Choroid plexus epithelial cell (primary cell): ENCODE results near the gene APEH.

Source experiments
- DNase-seq: peaks from one replicate; pipeline ENCODE4 v3.0.0-alpha.2; 2010; ENCODE audit warnings: low read depth
- H3K4me3 ChIP-seq: 2 replicates; pipeline ENCODE4 v1.5.1; 2011; ENCODE audit warnings: low read depth, mild to moderate bottlenecking, control low read depth, low read length, moderate library complexity
- TF ChIP-seq, protein P1 (sequence below): conservative IDR thresholded peaks from 2 replicates; pipeline ENCODE4 v1.5.1; 2011; ENCODE audit warnings: low read depth, mild to moderate bottlenecking, control low read depth, inconsistent platforms, low read length, moderate library complexity

APEH gene

DNA sequence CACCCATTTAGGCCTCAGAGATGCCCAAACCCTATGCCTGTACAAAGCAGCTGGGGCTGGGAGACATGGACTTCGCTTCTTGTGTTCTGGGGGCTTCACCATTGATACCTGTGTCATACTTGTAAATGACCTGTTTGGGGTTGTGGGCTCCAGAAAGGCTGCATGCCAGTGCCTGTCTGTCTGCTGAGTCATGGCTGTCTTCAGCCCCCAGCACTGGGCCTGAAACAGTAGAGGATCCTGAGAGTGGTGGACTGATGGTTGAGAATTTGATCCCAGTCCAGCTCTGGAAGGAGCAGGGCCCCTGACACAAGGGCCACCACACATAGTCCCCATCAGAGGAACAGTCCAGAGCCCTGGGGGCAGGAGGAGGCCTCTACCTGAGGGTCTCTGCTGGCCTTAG lies 24.6 kb upstream of the APEH start:
- no peak for DNase-seq
- TF ChIP-seq, protein P1, sequence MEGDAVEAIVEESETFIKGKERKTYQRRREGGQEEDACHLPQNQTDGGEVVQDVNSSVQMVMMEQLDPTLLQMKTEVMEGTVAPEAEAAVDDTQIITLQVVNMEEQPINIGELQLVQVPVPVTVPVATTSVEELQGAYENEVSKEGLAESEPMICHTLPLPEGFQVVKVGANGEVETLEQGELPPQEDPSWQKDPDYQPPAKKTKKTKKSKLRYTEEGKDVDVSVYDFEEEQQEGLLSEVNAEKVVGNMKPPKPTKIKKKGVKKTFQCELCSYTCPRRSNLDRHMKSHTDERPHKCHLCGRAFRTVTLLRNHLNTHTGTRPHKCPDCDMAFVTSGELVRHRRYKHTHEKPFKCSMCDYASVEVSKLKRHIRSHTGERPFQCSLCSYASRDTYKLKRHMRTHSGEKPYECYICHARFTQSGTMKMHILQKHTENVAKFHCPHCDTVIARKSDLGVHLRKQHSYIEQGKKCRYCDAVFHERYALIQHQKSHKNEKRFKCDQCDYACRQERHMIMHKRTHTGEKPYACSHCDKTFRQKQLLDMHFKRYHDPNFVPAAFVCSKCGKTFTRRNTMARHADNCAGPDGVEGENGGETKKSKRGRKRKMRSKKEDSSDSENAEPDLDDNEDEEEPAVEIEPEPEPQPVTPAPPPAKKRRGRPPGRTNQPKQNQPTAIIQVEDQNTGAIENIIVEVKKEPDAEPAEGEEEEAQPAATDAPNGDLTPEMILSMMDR: no peak
- no peak overlapping the region for H3K4me3 ChIP-seq

DNA sequence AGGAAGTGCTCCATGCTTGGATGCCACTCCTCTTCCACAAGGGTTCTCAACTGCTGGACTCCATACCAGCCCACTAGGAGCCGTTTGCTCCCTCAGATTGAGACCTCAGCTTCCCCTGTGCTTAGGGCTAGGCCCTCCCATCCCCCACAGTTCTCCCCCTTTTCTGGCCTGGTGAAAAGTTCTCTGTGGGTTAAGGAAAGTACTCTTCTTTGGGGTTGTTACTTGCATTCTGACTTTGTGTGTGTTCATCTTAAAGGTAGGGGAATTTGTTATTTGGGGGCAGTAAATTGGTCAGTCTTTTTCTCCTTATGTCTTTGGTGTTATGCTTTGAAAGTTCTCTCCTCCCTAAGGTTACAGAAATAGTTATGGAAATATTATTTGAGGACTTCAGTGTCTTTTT lies 24.0 kb upstream of the APEH start:
- DNase-seq: no peak
- H3K4me3 ChIP-seq: no peak overlapping the region
- TF ChIP-seq, protein P1: no peak

DNA sequence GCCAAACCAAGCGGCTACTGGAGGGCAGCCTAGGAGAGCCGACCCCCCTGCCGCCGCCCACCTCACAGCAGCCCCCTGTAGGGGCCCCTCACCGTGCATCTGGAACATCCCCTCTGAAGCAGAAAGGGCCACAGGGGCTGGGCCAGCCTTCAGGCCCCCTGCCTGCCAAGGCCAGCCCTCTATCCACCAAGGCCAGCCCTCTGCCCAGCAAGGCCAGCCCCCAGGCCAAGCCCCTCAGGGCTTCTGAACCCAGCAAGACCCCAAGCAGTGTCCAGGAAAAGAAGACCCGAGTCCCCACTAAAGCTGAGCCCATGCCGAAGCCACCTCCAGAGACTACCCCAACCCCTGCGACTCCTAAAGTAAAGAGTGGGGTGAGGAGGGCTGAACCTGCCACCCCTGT lies 23.5 kb upstream of the APEH start:
- H3K4me3 ChIP-seq: no peak overlapping the region
- no peak for DNase-seq
- TF ChIP-seq, protein P1: no peak

DNA sequence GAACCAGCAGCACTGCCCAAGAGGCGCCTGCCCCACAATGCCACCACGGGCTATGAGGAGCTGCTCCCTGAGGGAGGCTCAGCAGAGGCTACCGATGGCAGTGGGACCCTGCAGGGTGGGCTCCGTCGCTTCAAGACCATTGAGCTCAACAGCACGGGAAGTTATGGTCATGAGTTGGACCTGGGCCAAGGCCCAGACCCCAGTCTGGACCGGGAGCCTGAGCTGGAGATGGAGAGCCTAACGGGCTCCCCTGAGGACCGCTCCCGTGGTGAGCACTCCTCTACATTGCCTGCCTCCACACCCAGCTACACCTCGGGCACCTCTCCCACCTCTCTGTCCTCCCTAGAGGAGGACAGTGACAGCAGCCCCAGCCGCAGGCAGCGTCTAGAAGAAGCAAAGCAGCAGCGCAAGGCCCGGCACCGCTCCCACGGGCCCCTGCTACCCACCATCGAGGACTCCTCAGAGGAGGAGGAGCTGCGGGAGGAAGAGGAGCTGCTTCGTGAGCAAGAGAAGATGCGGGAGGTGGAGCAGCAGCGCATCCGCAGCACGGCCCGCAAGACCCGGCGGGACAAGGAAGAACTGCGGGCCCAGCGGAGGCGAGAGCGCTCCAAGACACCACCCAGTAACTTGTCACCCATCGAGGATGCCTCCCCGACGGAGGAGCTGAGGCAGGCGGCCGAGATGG lies 21.8 kb upstream of the APEH start:
- DNase-seq: no peak
- TF ChIP-seq, protein P1: no peak
- no peak overlapping the region for H3K4me3 ChIP-seq

DNA sequence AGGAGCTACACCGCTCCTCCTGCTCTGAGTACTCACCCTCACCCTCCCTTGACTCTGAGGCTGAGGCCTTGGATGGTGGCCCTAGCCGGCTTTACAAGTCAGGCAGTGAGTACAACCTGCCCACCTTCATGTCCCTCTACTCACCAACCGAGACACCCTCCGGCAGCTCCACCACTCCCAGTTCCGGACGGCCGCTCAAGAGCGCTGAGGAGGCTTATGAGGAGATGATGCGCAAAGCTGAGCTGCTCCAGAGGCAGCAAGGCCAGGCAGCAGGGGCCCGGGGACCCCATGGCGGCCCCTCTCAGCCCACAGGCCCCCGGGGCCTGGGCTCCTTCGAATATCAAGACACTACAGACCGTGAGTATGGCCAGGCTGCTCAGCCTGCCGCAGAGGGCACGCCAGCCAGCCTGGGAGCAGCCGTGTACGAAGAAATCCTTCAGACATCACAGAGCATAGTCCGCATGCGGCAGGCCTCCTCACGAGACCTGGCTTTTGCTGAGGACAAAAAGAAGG lies 21.2 kb upstream of the APEH start:
- TF ChIP-seq, protein P1: no peak
- H3K4me3 ChIP-seq: no peak overlapping the region
- DNase-seq: no peak

DNA sequence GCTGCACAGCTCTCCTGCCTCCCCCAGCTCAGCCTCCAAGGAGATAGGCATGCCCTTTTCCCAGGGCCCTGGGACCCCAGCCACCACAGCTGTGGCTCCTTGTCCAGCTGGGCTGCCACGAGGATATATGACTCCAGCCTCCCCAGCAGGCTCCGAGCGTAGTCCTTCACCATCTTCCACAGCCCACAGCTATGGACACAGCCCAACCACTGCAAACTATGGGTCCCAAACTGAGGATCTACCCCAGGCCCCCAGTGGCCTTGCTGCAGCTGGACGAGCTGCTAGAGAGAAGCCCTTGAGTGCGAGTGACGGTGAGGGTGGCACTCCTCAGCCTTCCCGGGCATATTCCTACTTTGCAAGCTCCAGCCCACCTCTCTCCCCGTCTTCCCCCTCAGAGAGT lies 20.5 kb upstream of the APEH start:
- no peak overlapping the region for H3K4me3 ChIP-seq
- TF ChIP-seq, protein P1: no peak
- no peak for DNase-seq
